ENCODE measurements around the gene THSD7A. TPM values are rescaled to one million over a fixed set of nuclear protein-coding genes. Genes with fewer than 3 reads are reported as not detected.

THSD7A gene
- total RNA-seq, 2 experiments from 2014 or later, result not detected

DNA sequence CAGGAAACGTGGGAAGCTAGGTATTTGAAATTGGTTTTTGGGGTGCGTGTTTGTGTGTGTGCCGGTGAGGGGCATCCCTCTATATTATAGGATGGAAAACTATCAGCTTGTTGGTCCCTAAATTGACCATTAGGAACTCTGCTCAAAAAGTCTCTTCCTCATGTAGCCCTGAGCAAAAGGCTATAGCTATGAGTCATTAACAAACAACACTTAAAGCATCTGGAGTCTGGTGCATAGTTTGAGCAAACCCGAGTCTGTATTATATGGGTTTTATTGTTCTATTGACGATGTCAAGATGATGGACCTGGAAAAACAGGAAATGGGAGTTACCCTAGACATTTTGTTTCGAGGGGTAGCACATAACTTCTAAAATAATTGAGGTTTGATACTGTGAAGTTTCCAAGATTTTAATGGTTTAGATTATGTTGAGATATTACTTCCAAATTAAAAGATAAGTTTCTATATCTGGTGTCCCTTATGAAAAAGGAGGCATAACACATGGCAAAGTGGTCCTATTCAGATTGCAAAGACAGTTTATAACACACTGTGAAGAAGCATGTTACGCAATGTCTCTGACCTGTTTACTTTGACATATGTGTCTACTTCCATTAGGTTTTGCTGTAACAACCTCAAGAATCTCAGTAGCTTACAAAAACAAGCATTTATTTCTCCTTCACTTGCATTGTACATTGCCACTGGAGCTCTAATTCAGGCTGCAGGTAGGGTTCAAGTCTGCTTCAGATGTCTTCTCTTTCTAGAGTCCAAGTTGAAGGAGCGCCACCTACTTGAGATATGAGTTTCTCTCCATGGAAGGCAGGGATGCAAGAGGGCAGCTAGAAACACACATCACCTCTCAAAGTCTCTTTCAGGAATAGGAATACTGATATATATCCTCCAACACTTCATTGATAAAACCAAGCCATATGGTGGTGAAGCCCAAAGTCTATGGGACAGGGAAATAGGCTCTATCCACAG, 500.6 kb downstream of the THSD7A start:
- no peak for DNase-seq
- H3K9me3 Mint-ChIP-seq, result no peaks in the 10 kb centered on the region
- H3K4me1 Mint-ChIP-seq, result no peaks in the 10 kb centered on the region
- no peaks in the 10 kb centered on the region for H3K27me3 Mint-ChIP-seq
- H3K36me3 Mint-ChIP-seq, result no peaks in the 10 kb centered on the region
- H3K4me3 Mint-ChIP-seq, result no peak overlapping the region
- H3K27ac Mint-ChIP-seq, result no peak overlapping the region

DNA sequence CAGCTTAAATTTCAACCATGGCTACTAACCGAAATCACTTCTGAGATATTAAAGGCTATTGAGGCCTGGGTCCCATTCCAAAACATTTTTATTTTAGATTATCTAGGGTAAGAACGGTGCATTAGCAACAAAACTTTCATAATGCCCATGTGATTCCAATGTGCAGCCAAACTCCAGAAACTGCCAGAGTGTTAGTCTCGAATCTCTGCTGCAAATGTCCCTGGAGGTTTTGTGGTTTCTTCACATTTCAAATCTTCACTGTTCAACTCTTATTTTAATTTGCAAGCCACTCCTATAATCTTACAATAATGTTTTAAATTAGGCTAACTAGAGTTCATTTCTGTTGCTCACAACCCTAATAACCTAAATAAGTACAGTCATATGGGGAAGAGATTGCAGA, 501.3 kb downstream of the THSD7A start:
- no peak for DNase-seq
- Mint-ChIP-seq H3K27ac (no peak overlapping the region), H3K9me3 (no peaks in the 10 kb centered on the region), H3K4me3 (no peak overlapping the region), H3K36me3 (no peaks in the 10 kb centered on the region), H3K4me1 (no peaks in the 10 kb centered on the region), H3K27me3 (no peaks in the 10 kb centered on the region)

DNA sequence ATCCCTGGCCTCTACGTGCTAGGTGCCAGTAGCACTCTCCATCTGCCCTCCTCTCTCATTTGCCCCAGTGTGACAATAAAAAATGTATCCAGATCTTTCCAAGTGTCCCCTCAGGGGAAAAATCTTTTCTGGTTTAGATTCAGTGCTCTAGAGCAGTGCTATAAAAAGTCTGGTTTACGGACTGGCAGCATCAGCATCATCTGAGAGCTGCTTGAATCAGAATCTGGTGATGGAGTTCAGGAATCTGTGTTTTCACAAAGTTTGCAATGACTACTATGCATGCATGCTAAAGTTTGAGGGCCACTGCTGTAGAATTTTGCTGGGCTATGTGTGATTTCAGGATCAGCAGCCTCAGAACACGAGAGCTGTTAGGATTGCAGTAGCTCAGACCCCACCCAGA, 501.8 kb downstream of the THSD7A start:
- Mint-ChIP-seq H3K27ac (no peak overlapping the region), H3K36me3 (no peaks in the 10 kb centered on the region), H3K9me3 (no peaks in the 10 kb centered on the region), H3K4me1 (no peaks in the 10 kb centered on the region), H3K27me3 (no peaks in the 10 kb centered on the region), H3K4me3 (no peak overlapping the region)
- DNase-seq, result no peak

DNA sequence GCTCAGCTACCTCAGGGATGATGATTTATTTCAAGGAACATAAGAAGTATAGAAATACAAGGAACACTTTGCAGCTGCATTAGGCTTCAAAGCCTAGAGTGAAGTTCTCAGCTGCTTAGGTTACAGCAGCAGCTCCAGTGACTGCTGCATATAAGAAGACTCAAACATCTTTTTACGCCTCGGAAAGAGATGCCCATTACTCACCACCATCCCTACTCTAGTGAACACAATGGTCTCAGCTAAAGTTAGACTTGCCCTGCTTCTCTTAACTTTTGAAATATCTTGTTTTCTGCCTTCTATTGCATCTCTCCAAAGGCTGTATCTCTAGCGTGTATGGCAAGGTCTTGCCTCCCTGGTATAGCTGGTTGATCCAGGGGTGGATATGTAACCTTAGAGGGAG, 502.4 kb downstream of the THSD7A start:
- DNase-seq, result no peak
- Mint-ChIP-seq H3K27ac (no peak overlapping the region), H3K36me3 (no peaks in the 10 kb centered on the region), H3K4me3 (no peak overlapping the region), H3K27me3 (no peaks in the 10 kb centered on the region), H3K9me3 (no peaks in the 10 kb centered on the region), H3K4me1 (no peaks in the 10 kb centered on the region)

DNA sequence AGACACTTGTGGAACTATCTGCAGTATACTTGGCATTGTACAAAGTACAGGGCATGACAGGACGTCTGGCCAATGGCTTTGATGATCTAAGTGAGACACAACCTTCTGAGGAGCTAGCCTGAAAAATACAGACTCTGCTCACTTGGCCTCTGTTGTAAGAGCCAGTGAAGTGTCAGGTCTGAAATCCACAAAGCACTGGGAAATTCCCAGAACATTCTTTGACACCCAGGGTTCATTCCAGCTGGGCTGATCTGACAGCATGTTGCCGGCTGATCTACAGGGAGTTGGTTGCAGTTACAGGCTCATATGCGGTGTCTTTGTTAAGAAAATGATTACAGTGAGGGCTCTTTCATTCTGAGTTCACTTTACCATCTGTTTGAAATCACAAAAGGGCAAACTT, 503.7 kb downstream of the THSD7A start:
- no peaks in the 10 kb centered on the region for H3K4me1 Mint-ChIP-seq
- H3K27me3 Mint-ChIP-seq, result no peaks in the 10 kb centered on the region
- no peak overlapping the region for H3K4me3 Mint-ChIP-seq
- no peak for DNase-seq
- no peaks in the 10 kb centered on the region for H3K36me3 Mint-ChIP-seq
- no peak overlapping the region for H3K27ac Mint-ChIP-seq
- no peaks in the 10 kb centered on the region for H3K9me3 Mint-ChIP-seq

DNA sequence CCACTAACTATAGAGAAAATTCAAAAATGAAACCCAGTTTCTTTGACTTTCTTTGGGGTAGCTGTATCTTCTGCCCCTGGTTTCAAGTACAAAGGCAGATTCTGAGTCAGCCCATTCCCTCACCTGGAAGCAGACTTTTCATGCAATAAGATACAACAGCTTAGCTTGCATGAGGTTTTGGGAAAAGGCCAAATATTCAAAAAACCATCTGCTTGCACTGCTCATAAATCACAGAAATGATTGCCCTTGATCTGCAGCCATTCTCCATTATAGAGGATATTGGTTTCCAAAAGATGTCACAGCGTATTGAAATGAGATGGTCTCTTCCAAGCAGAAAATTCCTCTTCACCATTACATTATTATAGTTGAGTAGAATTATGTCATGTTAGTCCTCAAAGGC, 504.4 kb downstream of the THSD7A start:
- H3K4me3 Mint-ChIP-seq, result no peak overlapping the region
- H3K27me3 Mint-ChIP-seq, result no peaks in the 10 kb centered on the region
- DNase-seq, result no peak
- no peaks in the 10 kb centered on the region for H3K9me3 Mint-ChIP-seq
- no peaks in the 10 kb centered on the region for H3K36me3 Mint-ChIP-seq
- H3K27ac Mint-ChIP-seq, result no peak overlapping the region
- H3K4me1 Mint-ChIP-seq, result no peaks in the 10 kb centered on the region

Measured in activated naive CD8-positive, alpha-beta T cell treated with anti-CD3 and anti-CD28 coated beads for 36 hours (primary cell).